AML-193 (cell line): ENCODE data around the gene BPGM.

Experiments used
- DNase-seq, 2 experiments: peaks; one replicate each; lab custom pipeline; 2025; lab: John Stamatoyannopoulos, UW

The BPGM gene

DNA sequence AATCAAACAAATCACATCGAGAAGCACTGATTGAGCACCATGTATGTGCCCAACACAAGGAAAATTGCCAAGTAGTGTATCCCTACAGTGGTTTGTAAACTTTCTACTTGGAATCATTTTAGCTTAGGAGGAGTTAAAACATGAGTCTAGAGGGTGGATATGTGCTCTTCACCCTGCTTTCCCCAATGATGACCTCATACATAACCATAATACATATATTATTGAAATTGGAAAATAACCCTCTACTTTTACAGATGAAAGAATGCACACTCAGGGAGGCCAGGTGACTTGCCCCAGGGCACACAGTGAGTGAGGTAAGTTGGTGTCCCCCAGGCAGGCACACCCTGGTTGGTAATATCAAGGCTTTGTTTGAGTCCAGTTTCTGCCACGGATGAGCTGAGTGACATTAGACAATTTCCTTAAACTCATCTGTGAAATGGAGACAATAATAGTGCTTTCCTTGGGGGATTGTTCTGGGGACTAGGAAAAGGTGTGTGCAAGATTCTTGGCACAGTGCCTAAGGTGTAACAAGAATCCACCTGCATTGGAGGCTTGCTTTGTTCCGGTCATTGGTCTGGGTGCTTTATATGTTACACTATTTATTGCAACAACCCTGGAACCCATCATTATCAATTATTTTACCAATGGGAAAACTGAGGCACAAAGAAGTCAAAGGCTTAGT, 50.7 kb downstream of the BPGM start:
- DNase-seq, result no peak

DNA sequence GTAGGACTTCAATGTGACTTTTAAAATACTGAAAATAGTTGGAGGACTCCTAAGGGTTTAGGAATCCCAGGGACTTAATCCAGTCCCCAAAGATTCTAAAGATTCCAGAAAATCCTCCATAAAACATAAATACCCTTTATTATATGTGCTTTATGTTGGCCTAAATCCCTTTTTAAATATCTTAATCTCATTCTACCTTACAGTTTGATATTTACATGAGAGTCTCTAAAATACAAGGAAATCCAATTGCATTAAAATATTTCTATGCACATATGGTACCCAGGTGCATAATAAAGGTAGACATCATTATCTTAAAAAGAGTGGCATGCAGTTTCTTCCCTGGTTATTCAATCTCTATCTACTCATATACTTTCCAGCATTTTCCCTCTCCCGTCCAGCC, 51.8 kb downstream of the BPGM start:
- DNase-seq, result no peak

- DNase-seq, result no peak
Observed at GRCh38 chr7:134699021-134699818, 52.6 kb downstream of the BPGM start.

GRCh38 chr7:134699899-134700298, 53.2 kb downstream of the BPGM start:
- DNase-seq, result no peak

DNA sequence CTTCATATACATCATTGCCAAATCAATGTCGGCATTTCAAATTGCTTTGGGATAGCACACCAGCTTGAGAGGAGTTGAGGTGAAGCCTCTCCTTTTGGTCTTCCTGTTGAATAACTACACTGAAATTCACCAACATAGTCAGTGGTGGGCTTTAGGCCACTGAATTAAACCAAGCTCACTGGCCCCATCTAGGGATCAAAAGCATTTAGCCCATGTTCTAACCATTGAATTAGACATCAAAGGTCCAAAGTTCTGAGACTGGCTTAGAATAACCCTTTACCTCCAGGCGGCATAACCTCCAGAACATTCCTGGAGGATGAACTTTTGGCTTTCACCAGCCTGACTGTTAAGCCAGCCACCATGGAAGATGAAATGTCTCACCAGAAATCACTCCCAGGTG, 54.6 kb downstream of the BPGM start:
- DNase-seq, result no peak

GRCh38 chr7:134702366-134703240, 56.0 kb downstream of the BPGM start:
- no peak for DNase-seq

DNA sequence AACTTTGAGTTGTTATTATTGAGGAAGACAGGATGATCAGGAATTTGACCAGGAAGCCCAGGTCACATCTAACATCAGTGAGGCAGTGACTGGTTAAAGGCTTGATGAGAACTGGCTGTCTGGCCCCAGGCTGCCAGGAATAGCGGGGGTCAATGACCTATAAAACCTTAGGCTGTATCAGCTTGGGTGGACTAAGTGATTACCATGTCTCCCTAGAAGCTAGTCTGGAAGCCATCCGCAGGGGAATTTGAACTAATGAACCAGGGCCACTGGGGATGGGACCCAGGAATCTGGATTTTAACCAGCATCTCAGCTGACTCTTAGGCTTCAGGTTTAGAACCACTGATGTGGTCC, 56.6 kb downstream of the BPGM start:
- DNase-seq, result no peak

DNA sequence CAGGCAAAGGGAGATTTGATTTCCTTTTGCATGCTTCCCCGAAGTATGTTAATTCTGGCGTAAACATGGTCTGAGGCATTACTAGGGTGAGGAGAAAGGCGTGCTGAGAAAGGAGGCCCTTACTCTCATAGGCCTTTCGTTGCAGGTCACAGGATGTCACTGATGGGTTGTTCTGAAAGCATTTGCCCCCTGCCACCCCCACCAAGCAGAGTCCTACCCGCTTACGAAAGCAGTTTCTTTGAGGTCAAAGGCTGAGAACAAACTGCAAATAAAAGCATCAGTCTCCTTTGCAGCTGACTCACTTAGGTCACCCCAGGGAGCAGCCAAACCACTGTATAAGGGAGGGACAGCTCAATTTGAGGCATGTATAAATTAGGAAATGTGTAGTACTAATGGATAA, 57.1 kb downstream of the BPGM start:
- DNase-seq, result no peak

DNA sequence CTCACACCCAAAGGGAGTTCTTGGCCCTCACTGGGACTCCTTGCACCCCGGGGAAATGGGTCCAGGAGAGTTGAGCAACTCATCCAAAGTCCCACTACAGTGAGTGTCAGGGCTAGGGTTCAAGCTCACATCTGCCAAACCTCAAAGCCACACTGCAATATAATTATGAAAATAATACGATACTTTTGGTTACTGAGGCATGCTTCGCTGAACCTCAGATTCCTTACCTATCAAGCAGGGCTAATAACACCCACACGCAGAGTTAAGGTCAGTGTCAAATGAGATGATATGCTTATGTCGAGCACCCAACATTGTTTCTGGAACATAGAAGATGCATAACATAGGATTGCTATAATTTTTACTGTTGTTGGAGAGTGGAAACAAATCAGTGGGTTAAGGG, 58.2 kb downstream of the BPGM start:
- no peak for DNase-seq

DNA sequence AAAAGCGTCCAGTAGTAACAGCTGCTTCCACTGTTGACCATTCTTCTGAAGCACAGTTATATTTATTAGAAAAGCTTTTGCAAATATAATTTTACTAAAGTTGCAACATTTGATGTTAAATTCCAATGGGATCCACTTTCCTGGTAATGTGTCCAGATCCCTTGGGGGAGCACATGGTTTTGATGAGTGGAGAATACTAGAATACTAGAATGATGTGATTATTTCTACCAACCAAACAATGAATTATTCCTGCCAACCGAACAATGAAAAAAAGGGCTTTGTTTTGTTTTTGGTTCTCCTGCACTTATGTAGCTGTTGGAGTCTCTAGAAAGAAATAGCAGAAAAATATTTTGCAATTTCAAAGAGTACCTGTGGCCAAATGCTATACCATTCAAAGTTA, 59.1 kb downstream of the BPGM start:
- DNase-seq, result no peak

GRCh38 chr7:134706468-134706867, 59.8 kb downstream of the BPGM start:
- no peak for DNase-seq

GRCh38 chr7:134707663-134708378, 61.2 kb downstream of the BPGM start:
- no peak for DNase-seq

DNA sequence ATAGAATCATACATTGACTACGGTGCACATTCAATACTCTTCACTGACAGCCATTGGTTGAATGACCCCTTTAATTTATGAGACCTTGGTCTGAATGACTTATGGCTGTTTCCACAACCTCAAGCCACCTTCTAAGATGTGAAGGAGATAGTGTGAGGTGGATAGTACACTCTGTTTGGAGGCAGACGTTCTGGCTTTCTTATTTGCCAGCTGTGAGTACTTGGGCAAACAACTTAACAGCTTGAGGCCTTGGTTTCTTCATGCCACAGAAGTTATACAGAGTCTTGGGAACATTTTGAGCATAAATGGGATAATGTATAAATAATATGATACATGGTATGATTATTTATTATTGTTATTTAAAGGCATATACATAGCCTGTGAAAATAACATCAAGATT, 62.0 kb downstream of the BPGM start:
- no peak for DNase-seq

DNA sequence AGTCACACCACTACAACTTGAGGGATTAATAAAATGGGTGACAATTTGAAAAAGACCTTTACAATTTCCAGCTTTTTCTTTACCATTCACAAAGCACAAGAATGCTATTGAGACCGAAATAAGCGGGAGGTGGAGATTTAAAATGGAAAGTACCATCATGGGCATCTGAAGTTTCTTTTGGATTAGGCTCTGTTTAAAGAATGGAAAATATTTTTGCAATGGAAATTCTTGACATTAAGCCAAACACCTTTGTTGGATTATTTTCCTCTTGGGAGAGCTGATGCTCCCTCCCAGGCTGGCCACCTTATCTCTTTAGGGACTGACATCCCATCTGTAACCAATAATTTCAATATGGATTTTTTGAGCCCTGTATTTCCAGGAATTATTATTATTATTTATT, 62.5 kb downstream of the BPGM start:
- DNase-seq, result no peak

- no peak for DNase-seq
Observed at GRCh38 chr7:134710511-134710853, 63.8 kb downstream of the BPGM start.

DNA sequence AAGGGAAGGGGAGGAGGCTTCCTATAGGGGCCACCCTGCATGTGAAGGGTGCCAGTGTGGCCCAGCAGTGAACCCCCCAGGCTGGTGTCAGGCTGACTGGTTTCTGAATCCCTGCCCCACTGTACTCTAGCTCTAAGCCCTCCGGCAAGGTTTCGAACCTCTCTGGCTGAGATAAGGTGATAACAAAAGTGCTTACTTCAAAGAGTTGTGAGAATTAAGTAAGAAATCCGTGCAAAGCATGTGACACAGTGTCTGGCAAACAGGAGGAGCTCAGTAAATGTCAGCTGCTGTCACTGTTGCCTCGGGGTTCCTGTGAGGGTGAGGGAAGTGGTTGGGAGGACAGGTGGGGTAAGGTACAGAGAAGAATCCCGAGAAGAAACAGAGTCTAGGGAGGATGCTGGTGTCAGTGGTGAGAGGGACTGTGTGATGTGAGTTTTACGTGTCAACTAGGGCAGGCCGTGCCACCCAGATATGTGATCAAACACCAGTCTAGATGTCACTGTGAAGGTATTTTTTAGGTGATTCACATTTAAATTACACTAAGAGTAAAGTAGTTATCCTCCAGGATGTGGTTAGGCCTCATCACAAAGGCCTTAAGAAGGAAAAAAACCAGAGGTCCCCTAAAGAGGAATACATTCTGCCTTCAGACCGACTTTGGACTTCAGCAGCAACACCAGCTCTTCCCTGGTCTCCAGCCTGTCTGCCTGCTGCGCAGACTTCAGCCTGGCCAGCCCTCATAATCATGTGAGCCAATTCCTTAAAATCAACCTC, 64.4 kb downstream of the BPGM start:
- DNase-seq, result no peak

GRCh38 chr7:134712196-134712595, 65.5 kb downstream of the BPGM start:
- no peak for DNase-seq

- DNase-seq, result no peak
Observed at GRCh38 chr7:134714470-134715205, 68.0 kb downstream of the BPGM start.

DNA sequence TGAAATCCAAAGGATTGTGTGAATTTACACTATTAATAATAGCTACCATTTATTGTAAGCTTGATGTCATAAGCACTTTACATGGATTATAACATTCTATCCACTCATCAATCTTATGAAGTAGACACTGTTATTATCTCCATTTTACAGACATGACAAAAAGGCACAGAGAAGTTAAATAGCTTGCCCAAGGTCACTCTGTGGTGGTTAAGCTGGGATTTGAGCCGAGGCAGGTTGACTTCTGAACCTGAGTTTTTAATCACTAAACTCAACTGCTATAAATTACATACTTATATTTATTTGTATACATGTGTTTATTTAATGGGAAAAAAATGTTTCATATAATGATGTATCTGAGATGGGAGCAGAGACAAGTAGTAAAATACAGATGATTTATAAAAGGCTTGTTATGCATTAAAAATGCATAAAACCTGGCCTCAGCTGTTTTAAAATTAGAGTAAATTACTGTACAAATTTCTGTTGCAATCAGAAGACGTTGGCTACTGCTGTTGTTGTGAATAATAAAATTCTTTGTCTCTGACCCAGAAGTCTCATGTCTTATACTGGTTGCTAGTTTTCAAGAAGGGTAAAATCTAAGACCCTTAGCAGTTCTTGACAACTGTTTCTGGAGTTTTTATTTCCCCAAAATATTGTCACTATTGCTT, 71.7 kb downstream of the BPGM start:
- DNase-seq, result no peak
